Nucleus accumbens (tissue), 56 donors: ENCODE results near the gene NDUFA12.

Experiments
- DNase-seq, 56 donors: peaks; one replicate each; lab custom pipeline; 2025; lab: John Stamatoyannopoulos, UW

NDUFA12 gene

GRCh38 chr12:94982456-94982855 lies 21.0 kb downstream of the NDUFA12 start:
- DNase-seq: no peak

DNA sequence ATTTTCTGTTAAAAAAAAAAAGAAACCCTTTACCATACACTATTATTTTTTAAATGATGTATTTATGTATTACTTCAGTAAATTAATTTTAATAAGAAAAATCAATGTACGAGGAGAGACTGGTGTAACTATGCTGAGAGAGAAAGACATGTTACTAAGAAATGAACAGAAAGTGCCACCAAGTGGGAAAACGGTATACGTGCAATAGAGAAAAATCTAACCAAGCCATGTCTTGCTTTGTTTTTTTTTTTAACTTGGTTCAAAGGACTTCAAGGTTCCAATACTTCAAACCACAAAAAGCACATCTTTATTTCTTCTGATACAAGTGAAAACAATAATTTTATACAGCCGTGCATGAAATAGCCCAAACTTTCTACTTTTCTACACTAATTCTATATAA lies 22.9 kb downstream of the NDUFA12 start:
- DNase-seq: no peak

DNA sequence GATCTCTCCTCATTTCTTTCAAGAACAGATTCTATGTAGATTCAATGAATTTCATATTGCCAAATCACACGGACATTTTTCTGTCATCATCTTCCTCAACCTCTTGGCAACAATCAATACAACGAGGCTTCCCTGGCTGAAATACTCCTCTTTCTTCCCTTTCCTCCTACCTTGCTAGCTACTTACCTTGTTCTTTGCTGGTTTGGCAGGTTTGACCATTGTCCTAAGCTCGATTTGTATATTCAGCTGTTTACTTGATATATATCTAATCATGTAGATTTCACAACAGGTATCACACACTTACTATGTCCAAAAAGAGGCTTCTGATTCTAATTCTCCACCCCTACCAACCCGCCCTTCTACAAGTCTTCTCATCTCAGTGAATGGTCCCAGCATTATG lies 23.6 kb downstream of the NDUFA12 start:
- no peak for DNase-seq

GRCh38 chr12:94977766-94978468 lies 25.6 kb downstream of the NDUFA12 start:
- DNase-seq: no peak

DNA sequence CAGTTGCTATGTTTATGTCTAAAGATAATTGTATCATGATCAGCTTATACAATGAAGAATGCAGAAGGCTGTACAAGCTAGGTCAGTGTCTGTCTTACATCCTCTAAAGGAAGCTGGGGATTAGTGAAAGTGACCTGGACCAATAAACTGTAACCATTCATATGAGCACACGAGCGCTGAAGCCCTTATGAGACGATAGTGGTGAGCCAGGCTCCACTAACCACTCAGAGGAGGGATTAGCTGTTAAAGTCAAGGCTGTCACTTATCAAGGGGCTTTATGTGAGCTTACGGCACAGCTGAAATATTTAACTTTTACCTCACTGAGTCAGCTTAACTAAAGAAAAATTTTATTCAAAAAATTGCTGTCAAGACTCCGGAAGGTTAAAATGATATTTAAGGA lies 30.3 kb downstream of the NDUFA12 start:
- DNase-seq: no peak

DNA sequence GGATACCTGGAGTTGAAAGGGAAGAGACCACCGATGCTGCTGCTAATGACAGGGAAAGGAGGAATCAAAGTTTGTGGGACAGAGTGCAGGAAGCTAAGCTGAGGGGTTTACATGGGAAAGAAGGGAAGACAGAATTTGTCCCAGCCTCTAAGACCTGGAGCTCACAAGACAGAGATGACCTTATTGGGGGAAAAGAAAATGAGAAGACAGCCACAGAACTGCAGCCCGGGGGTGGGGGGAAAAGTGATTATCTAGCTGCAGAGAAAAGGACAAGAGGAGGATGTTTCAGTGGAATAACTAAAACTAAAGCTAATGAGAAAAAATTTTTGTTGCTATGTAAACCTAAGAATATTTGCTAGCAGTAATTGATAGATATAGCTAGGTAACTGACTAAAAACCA lies 30.7 kb downstream of the NDUFA12 start:
- no peak for DNase-seq

DNA sequence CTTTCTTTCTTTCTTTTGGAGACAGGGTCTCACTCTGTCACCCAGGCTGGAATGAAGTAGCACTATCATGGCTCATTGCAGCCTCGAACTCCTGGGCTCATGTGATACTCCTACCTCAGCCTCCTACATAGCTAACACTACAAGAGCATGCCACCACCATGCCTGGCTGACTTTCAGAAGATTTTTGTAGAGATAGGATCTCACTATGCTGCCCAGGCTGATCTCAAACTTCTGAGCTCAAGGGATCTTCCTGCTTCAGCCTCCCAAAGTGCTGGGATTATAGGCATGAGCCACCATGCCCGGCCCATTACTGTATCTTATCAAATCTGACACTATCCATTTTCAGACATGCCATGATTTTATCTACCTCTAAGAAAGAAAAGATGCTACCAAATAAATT lies 31.6 kb downstream of the NDUFA12 start:
- DNase-seq: no peak

- DNase-seq: no peak
Measured at GRCh38 chr12:94970560-94970959, 32.9 kb downstream of the NDUFA12 start.

DNA sequence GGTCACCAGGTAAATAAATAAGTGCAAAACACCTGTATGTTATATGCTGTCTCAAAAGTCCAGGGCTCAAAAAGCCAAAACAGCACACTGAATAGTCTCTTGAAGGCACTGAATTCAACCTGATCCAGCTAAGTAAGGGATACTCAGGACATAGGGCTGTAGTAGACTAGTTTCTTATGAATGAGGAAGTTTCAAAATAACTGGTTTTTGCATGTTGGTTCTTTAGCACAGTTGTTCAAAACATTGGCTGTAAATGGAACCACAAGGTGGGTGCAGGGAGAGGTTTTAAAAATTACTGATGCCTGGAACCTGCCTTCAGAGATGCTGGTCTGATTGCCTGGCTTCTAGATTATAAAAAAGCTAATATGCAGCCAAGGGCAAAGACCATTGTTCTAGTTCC lies 34.1 kb downstream of the NDUFA12 start:
- no peak for DNase-seq

DNA sequence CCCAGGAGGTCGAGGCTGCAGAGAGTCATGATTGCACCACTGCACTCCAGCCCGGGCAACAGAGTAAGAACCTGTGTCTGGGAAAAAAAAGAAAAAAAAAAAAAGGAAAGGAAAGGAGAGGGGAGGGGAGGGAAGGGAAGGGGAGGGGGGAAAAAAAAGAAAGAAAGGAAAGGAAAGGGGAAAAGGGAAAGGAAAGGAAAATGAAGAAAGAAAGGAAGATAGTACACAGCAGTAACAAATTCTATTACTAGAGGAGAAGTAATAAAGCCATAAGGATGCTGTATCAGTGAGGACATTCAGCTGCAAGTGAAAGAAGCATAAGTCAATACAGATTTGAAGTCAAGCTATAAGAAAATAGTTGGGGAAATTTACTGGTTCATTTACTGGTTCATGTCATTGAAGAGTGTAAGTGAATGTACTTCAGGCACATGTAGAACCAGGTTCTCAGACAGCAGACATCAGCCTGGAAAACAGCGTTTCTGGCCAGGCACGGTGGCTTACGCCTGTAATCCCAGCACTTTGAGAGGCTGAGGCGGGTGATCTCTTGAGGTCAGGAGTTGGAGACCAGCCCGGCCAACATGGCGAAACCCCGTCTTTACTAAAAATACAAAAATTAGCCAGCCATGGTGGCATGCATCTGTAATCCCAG lies 37.4 kb downstream of the NDUFA12 start:
- no peak for DNase-seq

GRCh38 chr12:94963649-94964048 lies 39.8 kb downstream of the NDUFA12 start:
- no peak for DNase-seq

- DNase-seq: no peak
Measured at GRCh38 chr12:94962670-94963069, 40.8 kb downstream of the NDUFA12 start.

GRCh38 chr12:94961911-94962310 lies 41.6 kb downstream of the NDUFA12 start:
- DNase-seq: no peak

DNA sequence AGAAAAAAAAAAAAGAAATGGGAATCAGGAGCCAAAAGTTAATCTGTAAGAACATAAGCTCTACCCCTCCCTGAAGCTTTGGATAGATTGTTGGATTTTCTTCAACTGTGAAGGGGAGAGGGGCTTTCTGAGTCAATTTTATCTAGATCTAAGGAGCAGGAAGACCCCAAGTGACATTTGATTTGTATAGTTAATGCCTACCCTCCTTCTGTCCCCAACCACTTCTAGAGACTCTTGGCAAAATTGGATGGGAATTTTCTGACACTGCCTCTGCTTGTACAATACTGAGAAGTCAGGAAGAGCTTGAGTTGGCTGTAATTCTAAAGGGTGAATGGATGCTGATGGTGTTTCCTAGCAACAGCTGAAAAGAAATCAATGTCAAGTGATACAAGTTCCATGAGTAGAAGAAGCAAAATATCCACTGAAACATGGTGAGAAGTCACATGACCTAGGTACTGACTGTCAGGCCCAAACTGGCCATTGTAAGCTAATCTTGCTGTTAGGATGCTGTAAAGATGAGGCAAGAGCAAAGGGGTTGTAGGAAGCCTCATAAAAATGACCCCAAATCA lies 42.2 kb downstream of the NDUFA12 start:
- no peak for DNase-seq

GRCh38 chr12:94957006-94957405 lies 46.5 kb downstream of the NDUFA12 start:
- DNase-seq: no peak

DNA sequence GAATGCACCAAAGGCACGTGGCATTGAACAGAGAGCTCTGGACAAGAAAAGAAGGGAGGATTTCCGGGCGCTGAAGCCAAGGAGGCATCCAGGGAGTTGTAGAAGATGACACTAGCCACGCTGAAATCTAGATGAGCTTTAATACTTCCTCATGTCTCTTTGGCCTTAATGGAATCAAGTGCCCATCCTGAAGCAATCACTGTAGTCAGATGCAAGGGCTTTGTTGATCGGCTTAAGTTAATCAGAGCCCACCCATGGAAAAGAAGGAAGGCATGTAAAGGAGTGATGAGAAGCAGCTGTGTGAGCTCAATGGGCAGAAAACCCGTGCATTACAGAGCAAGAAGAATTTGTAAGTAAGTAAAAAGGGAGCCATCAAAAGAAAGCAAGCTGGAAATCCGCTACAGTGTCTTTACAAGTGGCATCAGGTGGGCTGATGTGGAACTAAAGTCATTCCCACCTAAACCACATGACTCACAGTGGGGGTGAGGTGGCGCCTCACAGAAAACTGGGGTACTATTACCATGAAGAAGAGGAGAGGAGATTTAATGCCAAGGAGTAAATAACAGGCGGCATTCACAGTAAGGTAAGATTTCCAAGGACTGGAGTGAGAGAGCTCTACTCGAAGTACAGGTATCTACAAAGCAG lies 48.4 kb downstream of the NDUFA12 start:
- DNase-seq: no peak

- DNase-seq: peak in 7 of 56 donors; percentile 1 to 37 (median 6)
Measured at GRCh38 chr12:94954029-94954685, 49.3 kb downstream of the NDUFA12 start.

DNA sequence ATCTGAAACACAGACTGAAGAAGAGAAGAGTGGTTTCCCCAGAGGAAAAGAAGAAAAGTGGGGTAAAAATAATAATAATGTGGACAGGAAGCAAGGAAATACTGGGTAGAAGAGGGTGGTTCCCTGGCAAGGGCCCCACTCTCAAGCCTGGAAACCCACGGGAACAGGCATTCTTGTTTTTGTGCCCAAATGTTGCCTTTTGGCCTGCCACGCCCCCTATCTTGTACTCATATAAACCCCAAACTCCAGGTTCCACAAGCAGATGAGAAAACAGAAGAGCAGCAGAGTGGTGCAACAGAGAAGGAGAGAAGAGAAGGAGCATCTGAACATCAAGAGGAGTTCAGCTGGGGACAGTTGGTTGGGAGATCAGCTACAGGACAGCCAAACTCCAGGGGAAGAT lies 51.2 kb downstream of the NDUFA12 start:
- DNase-seq: no peak

- no peak for DNase-seq
Measured at GRCh38 chr12:94951071-94951934, 52.2 kb downstream of the NDUFA12 start.

DNA sequence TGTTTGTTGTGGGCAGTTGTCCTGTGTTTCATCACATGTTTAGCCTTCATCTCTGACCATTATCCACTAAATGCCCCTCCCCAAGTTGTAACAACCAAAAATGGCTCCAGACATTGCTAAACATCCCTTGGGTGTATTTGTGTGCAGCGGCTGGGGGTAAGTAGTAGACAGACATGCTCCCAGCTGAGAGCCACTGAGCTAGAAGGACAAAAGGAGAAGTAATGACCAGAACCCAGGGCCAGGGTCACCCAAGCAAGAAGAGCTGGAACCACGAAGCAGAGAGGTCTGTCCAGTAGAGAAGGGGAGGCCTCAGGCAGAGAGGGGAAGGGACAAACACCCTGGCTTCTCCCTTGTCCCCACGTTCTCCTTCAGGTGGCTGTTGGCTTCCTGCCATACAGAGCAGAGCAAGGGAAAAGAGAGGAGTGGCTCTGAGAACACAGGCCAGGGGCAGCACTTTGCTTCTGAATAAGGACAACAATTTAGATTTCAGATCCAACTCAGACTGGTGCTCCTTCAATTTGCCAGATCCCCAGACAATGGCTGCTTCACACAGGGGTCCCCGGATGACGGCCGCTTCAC lies 55.2 kb downstream of the NDUFA12 start:
- DNase-seq: no peak
